Neural progenitor cell (in vitro differentiated cells): ENCODE results near the gene SPTBN1. TPM values are rescaled to one million over a fixed set of nuclear protein-coding genes. Genes with fewer than 3 reads are reported as not detected.

Experiments used
- DNase-seq: peaks from one replicate; pipeline ENCODE4 v3.0.0-alpha.2; 2016; ENCODE audit warnings: low spot score
- H2AFZ ChIP-seq: fragments of 200-600 bp; sonication (generic); replicated peaks from 2 replicates; pipeline ENCODE4 v1.6.1; 2016; ENCODE audit warnings: antibody characterized with exemption
- H3F3A ChIP-seq: fragments of 200-600 bp; sonication (generic); 2 replicates; pipeline ENCODE4 v1.6.1; 2016; ENCODE audit warnings: antibody characterized with exemption, low read depth
- H3K27ac ChIP-seq: fragments of 200-600 bp; sonication (generic); 2 replicates; pipeline ENCODE4 v1.5.1; 2016; ENCODE audit warnings: mild to moderate bottlenecking
- H3K27me3 ChIP-seq: fragments of 200-600 bp; sonication (generic); 2 replicates; pipeline ENCODE4 v1.6.1; 2016; ENCODE audit warnings: mild to moderate bottlenecking, moderate library complexity
- H3K36me3 ChIP-seq: fragments of 200-600 bp; sonication (generic); 2 replicates; pipeline ENCODE4 v1.5.1; 2016
- H3K4me1 ChIP-seq: fragments of 200-600 bp; sonication (generic); 2 replicates; pipeline ENCODE4 v1.6.1; 2016; ENCODE audit warnings: mixed run types
- H3K4me2 ChIP-seq: fragments of 200-600 bp; sonication (generic); 2 replicates; pipeline ENCODE4 v1.6.1; 2016
- H3K4me3 ChIP-seq: fragments of 200-600 bp; sonication (generic); 2 replicates; pipeline ENCODE4 v1.5.1; 2016
- H3K79me2 ChIP-seq: fragments of 200-600 bp; sonication (generic); 2 replicates; pipeline ENCODE4 v1.6.1; 2016; ENCODE audit warnings: low read depth
- H3K9ac ChIP-seq: fragments of 200-600 bp; sonication (generic); 2 replicates; pipeline ENCODE4 v1.6.1; 2016
- H3K9me3 ChIP-seq: fragments of 200-600 bp; sonication (generic); 2 replicates; pipeline ENCODE4 v1.5.1; 2016; ENCODE audit warnings: low read depth
- H4K20me1 ChIP-seq: fragments of 200-600 bp; sonication (generic); 2 replicates; pipeline ENCODE4 v1.6.1; 2016; ENCODE audit warnings: low read depth
- H3K27ac Mint-ChIP-seq: 3 replicates; pipeline ENCODE4 v1.8.0; 2021; ENCODE audit warnings: mixed read lengths
- H3K27me3 Mint-ChIP-seq: 2 replicates; pipeline ENCODE4 v1.8.0; 2022; ENCODE audit warnings: low read depth, mild to moderate bottlenecking, inconsistent platforms, moderate library complexity, mixed read lengths; ENCODE audit not compliant: insufficient read depth
- H3K36me3 Mint-ChIP-seq: 3 replicates; pipeline ENCODE4 v1.8.0; 2021; ENCODE audit warnings: mixed read lengths
- H3K4me1 Mint-ChIP-seq: 3 replicates; pipeline ENCODE4 v1.8.0; 2021; ENCODE audit warnings: mixed read lengths
- H3K4me3 Mint-ChIP-seq: 3 replicates; pipeline ENCODE4 v1.8.0; 2021; ENCODE audit warnings: mild to moderate bottlenecking, moderate library complexity, mixed read lengths
- H3K9me3 Mint-ChIP-seq: 3 replicates; pipeline ENCODE4 v1.8.0; 2020; ENCODE audit warnings: mixed read lengths
- CTCF ChIP-seq: fragments of 200-600 bp; sonication (generic); IDR thresholded peaks from 2 replicates; pipeline ENCODE4 v1.5.1; 2017; ENCODE audit warnings: antibody characterized with exemption, mild to moderate bottlenecking
- EZH2 ChIP-seq: fragments of 200-600 bp; sonication (generic); IDR thresholded peaks from 2 replicates; pipeline ENCODE4 v1.6.1; 2017; ENCODE audit warnings: antibody characterized with exemption, mild to moderate bottlenecking, moderate library complexity
- EZH2phosphoT487 ChIP-seq: fragments of 200-600 bp; sonication (generic); IDR thresholded peaks from 2 replicates; pipeline ENCODE4 v1.6.1; 2017; ENCODE audit warnings: antibody characterized with exemption
- total RNA-seq: library from RNA; depleted of rRNA; stranded (reverse); fragments of >200 nt; gene quantifications from 2 replicates; pipeline ENCODE4 v1.2.3, GENCODE V29; 2015; ENCODE audit warnings: low replicate concordance

Gene SPTBN1
- total RNA-seq, 1 donor from 2014 or later = 94.2 TPM

GRCh38 chr2:54475919-54476318, 19.8 kb downstream of the SPTBN1 start:
- Histone ChIP-seq H2AFZ (no peak overlapping the region), H3K4me2 (no peak overlapping the region), H3K4me3 (no peak overlapping the region), H3K27me3 (no peaks in the 10 kb centered on the region), H3K9me3 (no peaks in the 10 kb centered on the region), H4K20me1 (no peaks in the 10 kb centered on the region), H3K9ac (no peak overlapping the region), H3K27ac (no peak overlapping the region), H3K79me2 (no peaks in the 10 kb centered on the region), H3K36me3 (no peaks in the 10 kb centered on the region), H3F3A (peaks cover 3% of the 10 kb centered on the region), H3K4me1 (peaks cover 7% of the 10 kb centered on the region)
- Mint-ChIP-seq H3K4me1 (peaks cover 5% of the 10 kb centered on the region), H3K36me3 (no peaks in the 10 kb centered on the region), H3K27me3 (no peaks in the 10 kb centered on the region), H3K27ac (no peak overlapping the region), H3K9me3 (peaks cover 3% of the 10 kb centered on the region), H3K4me3 (no peak overlapping the region)
- TF ChIP-seq EZH2 (no peak), EZH2phosphoT487 (no peak), CTCF (no peak)
- no peak for DNase-seq

GRCh38 chr2:54476852-54477251, 20.7 kb downstream of the SPTBN1 start:
- H3K4me2 ChIP-seq = no peak overlapping the region
- no peaks in the 10 kb centered on the region for H3K27me3 Mint-ChIP-seq
- peaks cover 3% of the 10 kb centered on the region for H3F3A ChIP-seq
- DNase-seq = no peak
- H3K27ac Mint-ChIP-seq = no peak overlapping the region
- H2AFZ ChIP-seq = no peak overlapping the region
- no peak overlapping the region for H3K4me3 ChIP-seq
- no peaks in the 10 kb centered on the region for H3K79me2 ChIP-seq
- no peaks in the 10 kb centered on the region for H4K20me1 ChIP-seq
- no peaks in the 10 kb centered on the region for H3K9me3 ChIP-seq
- peaks cover 3% of the 10 kb centered on the region for H3K9me3 Mint-ChIP-seq
- H3K9ac ChIP-seq = no peak overlapping the region
- no peaks in the 10 kb centered on the region for H3K27me3 ChIP-seq
- no peak overlapping the region for H3K4me3 Mint-ChIP-seq
- TF ChIP-seq CTCF (no peak), EZH2phosphoT487 (no peak), EZH2 (no peak)
- H3K4me1 ChIP-seq = peaks cover 7% of the 10 kb centered on the region
- H3K27ac ChIP-seq = no peak overlapping the region
- H3K36me3 ChIP-seq = no peaks in the 10 kb centered on the region
- H3K4me1 Mint-ChIP-seq = peaks cover under 1% of the 10 kb centered on the region
- no peaks in the 10 kb centered on the region for H3K36me3 Mint-ChIP-seq

- Histone ChIP-seq H3K4me2 (no peak overlapping the region), H4K20me1 (no peaks in the 10 kb centered on the region), H3K27ac (no peak overlapping the region), H2AFZ (no peak overlapping the region), H3K9me3 (no peaks in the 10 kb centered on the region), H3K9ac (no peak overlapping the region), H3K36me3 (no peaks in the 10 kb centered on the region), H3K4me3 (no peak overlapping the region), H3K27me3 (no peaks in the 10 kb centered on the region), H3K79me2 (no peaks in the 10 kb centered on the region), H3F3A (peaks cover 3% of the 10 kb centered on the region), H3K4me1 (peaks cover 7% of the 10 kb centered on the region)
- Mint-ChIP-seq H3K27ac (no peak overlapping the region), H3K4me1 (peaks cover 8% of the 10 kb centered on the region), H3K27me3 (no peaks in the 10 kb centered on the region), H3K9me3 (peaks cover 3% of the 10 kb centered on the region), H3K4me3 (no peak overlapping the region), H3K36me3 (no peaks in the 10 kb centered on the region)
- DNase-seq = no peak
- TF ChIP-seq EZH2phosphoT487 (no peak), CTCF (no peak), EZH2 (no peak)
Measured at GRCh38 chr2:54477896-54478295, 21.8 kb downstream of the SPTBN1 start.
